K562 (cell line): ENCODE measurements around the gene MYO1D. TPM values are rescaled to one million over a fixed set of nuclear protein-coding genes. Genes with fewer than 3 reads are reported as not detected.

ENCODE experiments used
- ELF2 ChIP-seq: fragments of 250-450 bp; sonication (Bioruptor Pico); IDR thresholded peaks from 2 replicates; pipeline ENCODE4 v1.5.0; 2021; ENCODE audit warnings: mild to moderate bottlenecking
- GATAD2B ChIP-seq: fragments of 450-650 bp; IDR thresholded peaks from 2 replicates; pipeline ENCODE4 v1.6.1; 2017; ENCODE audit warnings: mild to moderate bottlenecking, borderline replicate concordance
- NCOA6 ChIP-seq: fragments of 450-650 bp; IDR thresholded peaks from 2 replicates; pipeline ENCODE4 v1.6.1; 2017; ENCODE audit warnings: mild to moderate bottlenecking
- NONO ChIP-seq, 2 experiments: fragments of 200-400 bp in 1 of 2; fragments of 450-650 bp in 1 of 2; formaldehyde crosslinking in 1 of 2; IDR thresholded peaks; 2 replicates each; pipeline ENCODE4 v1.6.1; 2017; ENCODE audit warnings: low read depth in 2 of 2, mild to moderate bottlenecking in 2 of 2, moderate library complexity in 2 of 2, low read length in 1 of 2
- PPARD ChIP-seq: fragments of 250-450 bp; sonication (Bioruptor Pico); IDR thresholded peaks from 2 replicates; pipeline ENCODE4 v1.8.0; 2022; ENCODE audit warnings: inconsistent platforms, mild to moderate bottlenecking, moderate library complexity
- RBM34 ChIP-seq: fragments of 200-400 bp; formaldehyde crosslinking; IDR thresholded peaks from 2 replicates; pipeline ENCODE4 v1.6.1; 2018; ENCODE audit warnings: low read length, borderline replicate concordance; ENCODE audit not compliant: insufficient read depth
- STAT5B ChIP-seq: fragments of 250-450 bp; sonication (Bioruptor Pico); IDR thresholded peaks from 2 replicates; pipeline ENCODE4 v1.8.0; 2021; ENCODE audit warnings: mild to moderate bottlenecking, inconsistent platforms
- U2AF2 ChIP-seq: fragments of 200-400 bp; formaldehyde crosslinking; optimal IDR thresholded peaks from 2 replicates; pipeline ENCODE3; 2017; ENCODE audit warnings: low read depth, mild to moderate bottlenecking, low read length
- ZNF408 ChIP-seq: fragments of 250-450 bp; sonication (Bioruptor Pico); IDR thresholded peaks from 2 replicates; pipeline ENCODE4 v1.4.0; 2020; ENCODE audit warnings: low read depth, mild to moderate bottlenecking, moderate library complexity
- polyA plus RNA-seq, 8 experiments: library from polyadenylated mRNA; depleted of rRNA in 4 of 8; stranded (reverse) in 5 of 8; unstranded in 3 of 8; fragments of >200 nt; fragmentation: Nextera tagmentation in 2 of 8; fragmentation: Illumina TruSeq in 1 of 8; extraction: Ambion mirVana in 2 of 8; extraction: Trizol in 1 of 8; gene quantifications; 2 replicates each; pipeline versions ENCODE4 v1.2.1 to v1.2.3, GENCODE V29; 2011 to 2014; ENCODE audit warnings: inconsistent platforms in 1 of 8, missing spikeins in 1 of 8
- total RNA-seq, 7 experiments: library from RNA; depleted of rRNA in 6 of 7; stranded (reverse); fragments of >200 nt in 6 of 7; fragmentation: Illumina TruSeq in 2 of 7; extraction: Trizol in 2 of 7; gene quantifications; 2 replicates each; pipeline versions ENCODE4 v1.2.1 to v1.2.3, GENCODE V29; 2011 to 2021; ENCODE audit warnings: low replicate concordance in 1 of 7
- TF ChIP-seq, protein P1 (sequence below): fragments of 250-450 bp; sonication (Bioruptor Pico); IDR thresholded peaks from 2 replicates; pipeline ENCODE4 v1.8.0; 2021; ENCODE audit warnings: mild to moderate bottlenecking, moderate library complexity
- TF ChIP-seq, protein P2 (sequence below): IDR thresholded peaks from 3 replicates; pipeline ENCODE4 v1.6.1; 2011; ENCODE audit warnings: borderline replicate concordance, mild to moderate bottlenecking; ENCODE audit not compliant: insufficient read length, insufficient read depth
- TF ChIP-seq, protein P3 (sequence below): fragments of 200-600 bp; sonication (generic); IDR thresholded peaks from one replicate; pipeline ENCODE4 v1.6.1; 2012; ENCODE audit warnings: mild to moderate bottlenecking, low read depth, low read length, inconsistent platforms
- TF ChIP-seq, protein P4 (sequence below), 2 experiments: fragments of 450-650 bp in 1 of 2; sonication (generic) in 1 of 2; formaldehyde crosslinking; conservative IDR thresholded peaks; 2 replicates each; pipeline versions ENCODE4 v1.4.0 to v1.8.1; 2020 to 2022; ENCODE audit warnings: mild to moderate bottlenecking in 1 of 2, missing genetic modification reagents in 1 of 2

Gene MYO1D
- total and polyA plus RNA-seq, 9 of the 15 experiments (the other 6 are each of a cell fraction or from before 2014, with no cell fraction given), result 2.1 to 71.2 (median 45.4) TPM

DNA sequence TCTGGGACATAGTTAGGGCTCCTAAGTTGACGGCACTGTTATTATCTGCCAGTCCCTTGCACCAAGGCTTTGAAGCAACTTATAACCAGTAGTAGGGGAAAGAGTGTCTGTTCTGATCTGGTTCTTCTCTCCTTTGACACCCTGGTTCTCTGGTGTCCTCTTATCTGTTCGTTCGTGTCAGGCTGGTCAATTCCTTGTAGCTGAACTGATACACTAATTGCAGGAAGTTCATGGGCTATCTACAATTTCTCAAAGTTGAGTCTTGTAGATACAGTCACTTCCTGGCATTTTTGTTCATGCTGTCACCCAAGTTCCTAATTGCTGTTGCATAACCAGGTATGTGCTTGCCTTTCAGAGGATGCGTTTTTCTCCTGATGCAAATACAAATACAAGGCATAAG, 17.3 kb upstream of the MYO1D start (continued):
- TF ChIP-seq, protein P1, sequence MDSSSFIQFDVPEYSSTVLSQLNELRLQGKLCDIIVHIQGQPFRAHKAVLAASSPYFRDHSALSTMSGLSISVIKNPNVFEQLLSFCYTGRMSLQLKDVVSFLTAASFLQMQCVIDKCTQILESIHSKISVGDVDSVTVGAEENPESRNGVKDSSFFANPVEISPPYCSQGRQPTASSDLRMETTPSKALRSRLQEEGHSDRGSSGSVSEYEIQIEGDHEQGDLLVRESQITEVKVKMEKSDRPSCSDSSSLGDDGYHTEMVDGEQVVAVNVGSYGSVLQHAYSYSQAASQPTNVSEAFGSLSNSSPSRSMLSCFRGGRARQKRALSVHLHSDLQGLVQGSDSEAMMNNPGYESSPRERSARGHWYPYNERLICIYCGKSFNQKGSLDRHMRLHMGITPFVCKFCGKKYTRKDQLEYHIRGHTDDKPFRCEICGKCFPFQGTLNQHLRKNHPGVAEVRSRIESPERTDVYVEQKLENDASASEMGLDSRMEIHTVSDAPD (CRISPR knock-in tag), result no peak
- no peak for TF ChIP-seq ZNF408 (CRISPR knock-in tag)
- TF ChIP-seq U2AF2, result no peak
- TF ChIP-seq, protein P2, sequence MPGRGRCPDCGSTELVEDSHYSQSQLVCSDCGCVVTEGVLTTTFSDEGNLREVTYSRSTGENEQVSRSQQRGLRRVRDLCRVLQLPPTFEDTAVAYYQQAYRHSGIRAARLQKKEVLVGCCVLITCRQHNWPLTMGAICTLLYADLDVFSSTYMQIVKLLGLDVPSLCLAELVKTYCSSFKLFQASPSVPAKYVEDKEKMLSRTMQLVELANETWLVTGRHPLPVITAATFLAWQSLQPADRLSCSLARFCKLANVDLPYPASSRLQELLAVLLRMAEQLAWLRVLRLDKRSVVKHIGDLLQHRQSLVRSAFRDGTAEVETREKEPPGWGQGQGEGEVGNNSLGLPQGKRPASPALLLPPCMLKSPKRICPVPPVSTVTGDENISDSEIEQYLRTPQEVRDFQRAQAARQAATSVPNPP, result no peak
- TF ChIP-seq NONO (IDR thresholded peaks at IDR 0.05; ENCODE audit: low read depth in 2 of 2, low read length in 1 of 2), result no peak
- no peak for TF ChIP-seq STAT5B
- 0 out of 2 replicates have a peak, but pooled peaks have one; percentile 20 for TF ChIP-seq GATAD2B
- TF ChIP-seq RBM34, result no peak
- no peak for TF ChIP-seq NCOA6
- TF ChIP-seq, protein P3, sequence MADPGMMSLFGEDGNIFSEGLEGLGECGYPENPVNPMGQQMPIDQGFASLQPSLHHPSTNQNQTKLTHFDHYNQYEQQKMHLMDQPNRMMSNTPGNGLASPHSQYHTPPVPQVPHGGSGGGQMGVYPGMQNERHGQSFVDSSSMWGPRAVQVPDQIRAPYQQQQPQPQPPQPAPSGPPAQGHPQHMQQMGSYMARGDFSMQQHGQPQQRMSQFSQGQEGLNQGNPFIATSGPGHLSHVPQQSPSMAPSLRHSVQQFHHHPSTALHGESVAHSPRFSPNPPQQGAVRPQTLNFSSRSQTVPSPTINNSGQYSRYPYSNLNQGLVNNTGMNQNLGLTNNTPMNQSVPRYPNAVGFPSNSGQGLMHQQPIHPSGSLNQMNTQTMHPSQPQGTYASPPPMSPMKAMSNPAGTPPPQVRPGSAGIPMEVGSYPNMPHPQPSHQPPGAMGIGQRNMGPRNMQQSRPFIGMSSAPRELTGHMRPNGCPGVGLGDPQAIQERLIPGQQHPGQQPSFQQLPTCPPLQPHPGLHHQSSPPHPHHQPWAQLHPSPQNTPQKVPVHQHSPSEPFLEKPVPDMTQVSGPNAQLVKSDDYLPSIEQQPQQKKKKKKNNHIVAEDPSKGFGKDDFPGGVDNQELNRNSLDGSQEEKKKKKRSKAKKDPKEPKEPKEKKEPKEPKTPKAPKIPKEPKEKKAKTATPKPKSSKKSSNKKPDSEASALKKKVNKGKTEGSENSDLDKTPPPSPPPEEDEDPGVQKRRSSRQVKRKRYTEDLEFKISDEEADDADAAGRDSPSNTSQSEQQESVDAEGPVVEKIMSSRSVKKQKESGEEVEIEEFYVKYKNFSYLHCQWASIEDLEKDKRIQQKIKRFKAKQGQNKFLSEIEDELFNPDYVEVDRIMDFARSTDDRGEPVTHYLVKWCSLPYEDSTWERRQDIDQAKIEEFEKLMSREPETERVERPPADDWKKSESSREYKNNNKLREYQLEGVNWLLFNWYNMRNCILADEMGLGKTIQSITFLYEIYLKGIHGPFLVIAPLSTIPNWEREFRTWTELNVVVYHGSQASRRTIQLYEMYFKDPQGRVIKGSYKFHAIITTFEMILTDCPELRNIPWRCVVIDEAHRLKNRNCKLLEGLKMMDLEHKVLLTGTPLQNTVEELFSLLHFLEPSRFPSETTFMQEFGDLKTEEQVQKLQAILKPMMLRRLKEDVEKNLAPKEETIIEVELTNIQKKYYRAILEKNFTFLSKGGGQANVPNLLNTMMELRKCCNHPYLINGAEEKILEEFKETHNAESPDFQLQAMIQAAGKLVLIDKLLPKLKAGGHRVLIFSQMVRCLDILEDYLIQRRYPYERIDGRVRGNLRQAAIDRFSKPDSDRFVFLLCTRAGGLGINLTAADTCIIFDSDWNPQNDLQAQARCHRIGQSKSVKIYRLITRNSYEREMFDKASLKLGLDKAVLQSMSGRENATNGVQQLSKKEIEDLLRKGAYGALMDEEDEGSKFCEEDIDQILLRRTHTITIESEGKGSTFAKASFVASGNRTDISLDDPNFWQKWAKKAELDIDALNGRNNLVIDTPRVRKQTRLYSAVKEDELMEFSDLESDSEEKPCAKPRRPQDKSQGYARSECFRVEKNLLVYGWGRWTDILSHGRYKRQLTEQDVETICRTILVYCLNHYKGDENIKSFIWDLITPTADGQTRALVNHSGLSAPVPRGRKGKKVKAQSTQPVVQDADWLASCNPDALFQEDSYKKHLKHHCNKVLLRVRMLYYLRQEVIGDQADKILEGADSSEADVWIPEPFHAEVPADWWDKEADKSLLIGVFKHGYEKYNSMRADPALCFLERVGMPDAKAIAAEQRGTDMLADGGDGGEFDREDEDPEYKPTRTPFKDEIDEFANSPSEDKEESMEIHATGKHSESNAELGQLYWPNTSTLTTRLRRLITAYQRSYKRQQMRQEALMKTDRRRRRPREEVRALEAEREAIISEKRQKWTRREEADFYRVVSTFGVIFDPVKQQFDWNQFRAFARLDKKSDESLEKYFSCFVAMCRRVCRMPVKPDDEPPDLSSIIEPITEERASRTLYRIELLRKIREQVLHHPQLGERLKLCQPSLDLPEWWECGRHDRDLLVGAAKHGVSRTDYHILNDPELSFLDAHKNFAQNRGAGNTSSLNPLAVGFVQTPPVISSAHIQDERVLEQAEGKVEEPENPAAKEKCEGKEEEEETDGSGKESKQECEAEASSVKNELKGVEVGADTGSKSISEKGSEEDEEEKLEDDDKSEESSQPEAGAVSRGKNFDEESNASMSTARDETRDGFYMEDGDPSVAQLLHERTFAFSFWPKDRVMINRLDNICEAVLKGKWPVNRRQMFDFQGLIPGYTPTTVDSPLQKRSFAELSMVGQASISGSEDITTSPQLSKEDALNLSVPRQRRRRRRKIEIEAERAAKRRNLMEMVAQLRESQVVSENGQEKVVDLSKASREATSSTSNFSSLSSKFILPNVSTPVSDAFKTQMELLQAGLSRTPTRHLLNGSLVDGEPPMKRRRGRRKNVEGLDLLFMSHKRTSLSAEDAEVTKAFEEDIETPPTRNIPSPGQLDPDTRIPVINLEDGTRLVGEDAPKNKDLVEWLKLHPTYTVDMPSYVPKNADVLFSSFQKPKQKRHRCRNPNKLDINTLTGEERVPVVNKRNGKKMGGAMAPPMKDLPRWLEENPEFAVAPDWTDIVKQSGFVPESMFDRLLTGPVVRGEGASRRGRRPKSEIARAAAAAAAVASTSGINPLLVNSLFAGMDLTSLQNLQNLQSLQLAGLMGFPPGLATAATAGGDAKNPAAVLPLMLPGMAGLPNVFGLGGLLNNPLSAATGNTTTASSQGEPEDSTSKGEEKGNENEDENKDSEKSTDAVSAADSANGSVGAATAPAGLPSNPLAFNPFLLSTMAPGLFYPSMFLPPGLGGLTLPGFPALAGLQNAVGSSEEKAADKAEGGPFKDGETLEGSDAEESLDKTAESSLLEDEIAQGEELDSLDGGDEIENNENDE, result no peak
- TF ChIP-seq PPARD, result no peak
- TF ChIP-seq, protein P4, sequence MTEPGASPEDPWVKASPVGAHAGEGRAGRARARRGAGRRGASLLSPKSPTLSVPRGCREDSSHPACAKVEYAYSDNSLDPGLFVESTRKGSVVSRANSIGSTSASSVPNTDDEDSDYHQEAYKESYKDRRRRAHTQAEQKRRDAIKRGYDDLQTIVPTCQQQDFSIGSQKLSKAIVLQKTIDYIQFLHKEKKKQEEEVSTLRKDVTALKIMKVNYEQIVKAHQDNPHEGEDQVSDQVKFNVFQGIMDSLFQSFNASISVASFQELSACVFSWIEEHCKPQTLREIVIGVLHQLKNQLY (CRISPR knock-in tag; conservative IDR thresholded peaks at IDR 0.05), result no peak
- no peak for TF ChIP-seq ELF2
